Measurements from ENCODE around the gene PLCL2. TPM values are rescaled to one million over a fixed set of nuclear protein-coding genes. Genes with fewer than 3 reads are reported as not detected.

Gene PLCL2
- total RNA-seq, 1 donor from 2014 or later: 1.6 TPM

DNA sequence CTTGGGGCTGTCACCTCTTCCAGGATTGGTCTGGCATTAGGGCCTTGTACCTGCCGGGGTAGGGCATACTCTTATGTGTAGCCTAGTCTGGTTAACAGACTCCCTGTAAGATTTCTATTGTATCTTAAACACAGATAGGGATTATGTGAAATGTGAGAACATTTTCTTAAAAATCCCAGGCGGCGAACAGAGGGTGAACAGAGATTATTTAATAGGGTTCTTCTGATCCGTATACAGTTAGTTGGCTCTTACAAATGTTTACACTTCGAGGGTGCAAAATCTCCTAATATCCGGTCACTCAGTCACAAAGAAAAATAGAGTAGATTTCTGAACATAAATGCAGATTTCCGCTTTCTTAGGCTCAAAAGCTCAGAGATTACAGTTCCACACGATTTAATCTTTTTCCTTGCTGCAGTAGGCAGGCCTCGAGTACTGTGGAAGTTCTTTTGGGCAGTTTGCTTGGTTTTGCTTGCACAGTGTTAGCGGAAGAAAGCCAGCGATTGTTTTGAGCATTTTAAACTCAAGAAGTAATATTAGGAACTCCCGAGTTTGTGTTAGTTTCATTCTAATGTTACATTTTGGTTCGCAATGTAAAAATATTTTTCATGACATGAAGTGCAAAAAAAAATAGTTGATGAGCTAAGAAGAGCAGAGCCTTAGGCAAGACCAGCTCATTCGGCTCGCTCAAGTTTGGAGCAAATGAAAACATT, 993 bp downstream of the PLCL2 start:
- H3K36me3 ChIP-seq (ENCODE audit: control insufficient read depth, insufficient read depth, low read length): no peaks in the 10 kb centered on the region
- peak; percentile 9 for DNase-seq (ENCODE audit: low read depth)
- H3K4me3 ChIP-seq (ENCODE audit: low read depth, low read length): peak overlapping the region; percentile 67
- no peak for FAIRE-seq
- H3K27me3 ChIP-seq (ENCODE audit: control insufficient read depth, insufficient read depth, low read length): no peaks in the 10 kb centered on the region
- TF ChIP-seq, protein P1, sequence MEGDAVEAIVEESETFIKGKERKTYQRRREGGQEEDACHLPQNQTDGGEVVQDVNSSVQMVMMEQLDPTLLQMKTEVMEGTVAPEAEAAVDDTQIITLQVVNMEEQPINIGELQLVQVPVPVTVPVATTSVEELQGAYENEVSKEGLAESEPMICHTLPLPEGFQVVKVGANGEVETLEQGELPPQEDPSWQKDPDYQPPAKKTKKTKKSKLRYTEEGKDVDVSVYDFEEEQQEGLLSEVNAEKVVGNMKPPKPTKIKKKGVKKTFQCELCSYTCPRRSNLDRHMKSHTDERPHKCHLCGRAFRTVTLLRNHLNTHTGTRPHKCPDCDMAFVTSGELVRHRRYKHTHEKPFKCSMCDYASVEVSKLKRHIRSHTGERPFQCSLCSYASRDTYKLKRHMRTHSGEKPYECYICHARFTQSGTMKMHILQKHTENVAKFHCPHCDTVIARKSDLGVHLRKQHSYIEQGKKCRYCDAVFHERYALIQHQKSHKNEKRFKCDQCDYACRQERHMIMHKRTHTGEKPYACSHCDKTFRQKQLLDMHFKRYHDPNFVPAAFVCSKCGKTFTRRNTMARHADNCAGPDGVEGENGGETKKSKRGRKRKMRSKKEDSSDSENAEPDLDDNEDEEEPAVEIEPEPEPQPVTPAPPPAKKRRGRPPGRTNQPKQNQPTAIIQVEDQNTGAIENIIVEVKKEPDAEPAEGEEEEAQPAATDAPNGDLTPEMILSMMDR (IDR thresholded peaks at IDR 0.05; ENCODE audit: insufficient read depth, low read length, severe bottlenecking): no peak

GRCh38 chr3:16886303-16886683, 1.5 kb downstream of the PLCL2 start:
- FAIRE-seq: no peak
- H3K4me3 ChIP-seq (ENCODE audit: low read depth, low read length): peak overlapping the region; percentile 67

GRCh38 chr3:16887130-16887529, 2.4 kb downstream of the PLCL2 start:
- no peaks in the 10 kb centered on the region for H3K36me3 ChIP-seq (ENCODE audit: control insufficient read depth, insufficient read depth, low read length)
- DNase-seq (ENCODE audit: low read depth) (no peak), FAIRE-seq (no peak)
- no peaks in the 10 kb centered on the region for H3K27me3 ChIP-seq (ENCODE audit: control insufficient read depth, insufficient read depth, low read length)
- TF ChIP-seq, protein P1 (IDR thresholded peaks at IDR 0.05; ENCODE audit: insufficient read depth, low read length, severe bottlenecking): no peak
- H3K4me3 ChIP-seq (ENCODE audit: low read depth, low read length): no peak overlapping the region

More at GRCh38 chr3:16886303-16886683, 1.5 kb downstream of the PLCL2 start:
- H3K36me3 ChIP-seq (ENCODE audit: control insufficient read depth, insufficient read depth, low read length): no peaks in the 10 kb centered on the region
- TF ChIP-seq, protein P1 (IDR thresholded peaks at IDR 0.05; ENCODE audit: insufficient read depth, low read length, severe bottlenecking): no peak
- no peaks in the 10 kb centered on the region for H3K27me3 ChIP-seq (ENCODE audit: control insufficient read depth, insufficient read depth, low read length)
- DNase-seq (ENCODE audit: low read depth): peak; percentile 10

GRCh38 chr3:16888356-16888755, 3.6 kb downstream of the PLCL2 start:
- FAIRE-seq: no peak

DNA sequence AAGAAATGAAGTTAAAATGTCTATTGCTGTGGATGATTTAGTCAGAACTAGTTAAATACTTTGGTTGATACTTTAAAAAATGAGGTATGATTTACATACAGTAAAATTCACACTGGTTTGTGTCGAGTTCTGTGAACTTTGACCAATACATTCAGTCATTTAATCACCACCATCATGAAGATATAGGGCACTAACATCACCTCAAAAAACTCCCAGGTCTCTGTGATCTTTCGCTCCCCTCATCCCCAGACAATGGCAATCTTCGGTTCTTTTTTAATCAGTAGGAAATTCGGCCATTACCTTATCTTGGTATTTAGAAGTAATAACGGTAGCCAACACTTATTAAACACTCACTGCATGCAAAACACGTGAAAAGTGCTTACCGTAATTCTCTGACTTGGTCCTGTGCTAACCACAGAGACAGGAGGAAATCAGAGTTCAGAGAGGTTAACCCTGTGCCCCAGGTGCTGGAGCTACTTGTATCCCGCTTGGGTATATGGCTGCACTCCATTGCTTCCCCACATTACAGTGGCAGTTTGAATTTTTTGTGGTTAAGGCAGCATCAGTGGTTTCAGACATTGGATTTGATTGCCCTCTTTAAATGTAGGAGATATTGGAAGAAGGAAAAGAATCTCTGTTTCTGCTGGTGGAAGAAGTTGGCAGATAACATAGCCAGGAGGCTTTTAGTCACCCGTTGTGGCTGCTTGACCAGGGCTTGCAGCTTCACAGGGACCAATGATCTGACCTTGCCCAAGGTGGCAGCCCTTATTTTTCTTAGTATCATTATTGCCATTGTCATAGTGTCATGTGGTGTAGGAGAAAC, 4.2 kb downstream of the PLCL2 start:
- no peak for DNase-seq (ENCODE audit: low read depth)
- no peak for FAIRE-seq
- no peaks in the 10 kb centered on the region for H3K36me3 ChIP-seq (ENCODE audit: control insufficient read depth, insufficient read depth, low read length)
- no peaks in the 10 kb centered on the region for H3K27me3 ChIP-seq (ENCODE audit: control insufficient read depth, insufficient read depth, low read length)
- no peak overlapping the region for H3K4me3 ChIP-seq (ENCODE audit: low read depth, low read length)
- TF ChIP-seq, protein P1 (IDR thresholded peaks at IDR 0.05; ENCODE audit: insufficient read depth, low read length, severe bottlenecking): no peak

More at GRCh38 chr3:16888356-16888755, 3.6 kb downstream of the PLCL2 start:
- DNase-seq (ENCODE audit: low read depth): no peak
- Histone ChIP-seq H3K27me3 (ENCODE audit: control insufficient read depth, insufficient read depth, low read length) (no peaks in the 10 kb centered on the region), H3K4me3 (ENCODE audit: low read depth, low read length) (no peak overlapping the region), H3K36me3 (ENCODE audit: control insufficient read depth, insufficient read depth, low read length) (no peaks in the 10 kb centered on the region)
- TF ChIP-seq, protein P1 (IDR thresholded peaks at IDR 0.05; ENCODE audit: insufficient read depth, low read length, severe bottlenecking): no peak

Data from bronchial epithelial cell (primary cell).